HG02870 (cell line): ENCODE data around the gene ZNF454.

Experiments used
- ATAC-seq: cut with Tn5 transposase; IDR thresholded peaks from one replicate; pipeline ENCODE4 v1.9.1; 2021; ENCODE audit warnings: mild to moderate bottlenecking, moderate library complexity; ENCODE audit not compliant: unreplicated experiment

ZNF454 gene

DNA sequence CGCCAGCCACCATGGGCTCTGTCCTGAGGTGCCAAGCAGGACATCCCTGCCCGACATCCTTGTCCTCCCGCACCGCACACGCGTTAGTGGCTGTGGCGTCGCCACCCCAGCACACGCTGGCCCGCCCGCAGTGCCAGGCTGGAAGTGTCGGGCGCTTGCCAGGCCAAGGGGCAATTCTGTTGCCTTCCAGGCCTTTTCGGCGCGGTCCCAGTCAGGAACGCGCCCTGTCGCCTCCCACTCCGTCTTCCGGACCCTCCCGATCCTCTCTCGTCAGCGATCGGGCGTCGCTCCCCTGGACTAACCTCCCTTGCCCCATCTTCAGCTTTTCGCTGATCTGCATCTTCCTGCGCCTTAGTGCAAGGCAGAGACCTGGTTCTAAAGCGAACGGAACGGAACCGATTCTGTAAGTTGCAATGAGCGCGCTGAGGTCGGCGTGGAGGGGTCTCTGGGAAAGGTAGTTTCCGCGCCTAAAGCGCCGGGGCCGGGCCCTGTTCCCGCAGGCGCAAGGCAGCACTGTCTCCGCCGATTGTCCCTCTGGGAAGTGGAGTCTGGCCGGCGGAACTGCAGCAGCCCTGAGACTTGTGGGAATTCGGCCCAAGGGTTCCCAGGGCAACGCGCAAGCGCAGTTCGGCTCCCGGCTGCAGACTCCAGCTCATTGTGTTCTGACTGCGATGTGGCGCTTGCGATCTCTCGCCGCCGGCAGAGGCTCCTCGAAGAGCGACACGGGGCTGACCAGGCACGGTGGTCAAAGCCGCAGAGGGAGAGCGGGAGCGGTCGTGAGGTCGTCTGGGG is at the start of gene ZNF454:
TSS of gene ZNF454 (plus strand) at position 630 of the 792 bp plus-strand sequence. CDS start 1,594 bp downstream, outside the sequence.
- ATAC-seq = no peak

DNA sequence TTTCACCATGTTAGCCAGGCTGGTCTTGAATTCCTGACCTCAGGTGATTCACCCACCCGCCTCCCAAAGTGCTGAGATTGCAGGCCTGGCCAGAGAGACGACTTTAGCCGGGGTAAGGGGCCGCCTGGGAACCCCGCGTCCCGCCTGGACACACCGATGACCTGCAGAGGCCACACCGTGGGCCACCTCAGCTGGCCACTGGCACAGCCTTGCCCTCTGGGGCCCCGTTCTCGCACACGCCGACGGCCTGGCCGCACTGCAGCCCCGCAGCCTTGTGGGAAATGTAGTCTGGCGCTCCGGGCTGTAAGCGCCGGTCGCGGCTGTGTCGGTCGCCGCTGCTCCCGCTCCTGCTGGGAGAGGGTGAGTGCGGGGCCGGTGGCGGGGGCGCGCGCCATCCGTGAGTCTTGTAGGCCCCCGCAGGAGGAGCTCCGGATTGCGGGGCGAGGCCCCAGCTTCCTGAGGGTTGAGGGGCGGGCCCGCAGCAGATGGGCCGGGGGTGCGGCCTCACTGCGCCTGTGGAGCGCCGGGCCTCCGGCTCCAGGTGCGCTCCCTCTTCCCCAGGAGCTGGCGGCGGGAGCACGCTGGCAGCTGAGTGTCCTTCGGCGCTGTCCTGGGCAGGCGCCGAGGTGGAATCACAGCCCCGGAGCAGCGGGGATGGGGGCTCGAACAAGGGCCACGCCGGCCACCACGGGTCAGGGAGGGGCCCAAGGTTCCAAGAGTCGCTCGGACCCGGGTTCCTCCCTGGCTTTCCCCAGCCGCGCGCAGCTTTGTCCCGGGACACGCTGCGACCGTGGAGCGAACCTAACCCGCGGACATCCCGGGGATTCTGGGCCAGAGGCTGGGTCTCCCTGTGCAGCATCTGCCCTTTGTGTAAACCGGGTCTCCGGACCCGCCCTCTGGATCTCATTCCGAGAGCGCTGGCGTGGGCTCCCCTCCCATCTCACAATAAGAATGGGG is 45.1 kb upstream of the ZNF454 start, which contains the start of gene ZFP2:
TSS of gene ZFP2 (plus strand) at position 299 of the 957 bp plus-strand sequence. CDS start 35,401 bp downstream, outside the sequence.
- no peak for ATAC-seq

DNA sequence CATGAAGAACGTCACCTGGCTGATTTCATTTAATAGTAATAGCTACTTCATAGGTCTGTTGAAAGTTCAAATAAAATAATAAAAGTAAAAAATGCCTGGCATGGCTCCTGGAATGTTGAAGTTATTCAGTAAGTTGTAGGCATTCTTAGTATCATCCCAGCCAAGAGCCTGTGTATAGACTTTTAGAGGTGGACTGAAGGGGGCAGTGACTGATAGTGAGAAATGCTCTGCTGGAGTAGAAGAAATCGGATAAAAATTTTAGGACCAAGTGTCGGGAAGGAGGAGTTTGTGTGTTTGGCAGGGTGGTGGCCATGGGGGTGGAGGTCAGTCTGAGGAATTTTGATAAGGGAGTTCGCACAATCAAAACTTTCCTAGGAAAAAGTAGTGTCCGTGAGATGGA is 41.7 kb upstream of the ZNF454 start:
- no peak for ATAC-seq

DNA sequence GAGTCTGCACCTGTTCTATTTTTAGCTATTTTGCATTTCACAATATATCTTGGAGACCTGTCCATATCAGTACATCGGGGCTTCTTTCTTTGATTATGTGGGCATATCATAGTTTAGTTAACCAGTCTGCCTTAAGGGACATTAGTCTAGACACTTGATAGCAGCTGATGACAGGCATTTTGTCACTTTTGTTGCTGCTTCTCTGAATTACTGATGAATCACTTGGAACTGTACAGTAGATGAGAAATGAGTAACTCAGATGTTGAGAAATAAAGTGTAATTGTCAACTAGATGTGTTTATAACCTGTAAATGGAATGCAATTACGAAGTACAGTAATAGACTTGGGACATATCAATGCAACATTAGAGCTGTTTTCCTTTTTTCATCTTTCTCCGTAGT is 38.1 kb upstream of the ZNF454 start:
- ATAC-seq = no peak

DNA sequence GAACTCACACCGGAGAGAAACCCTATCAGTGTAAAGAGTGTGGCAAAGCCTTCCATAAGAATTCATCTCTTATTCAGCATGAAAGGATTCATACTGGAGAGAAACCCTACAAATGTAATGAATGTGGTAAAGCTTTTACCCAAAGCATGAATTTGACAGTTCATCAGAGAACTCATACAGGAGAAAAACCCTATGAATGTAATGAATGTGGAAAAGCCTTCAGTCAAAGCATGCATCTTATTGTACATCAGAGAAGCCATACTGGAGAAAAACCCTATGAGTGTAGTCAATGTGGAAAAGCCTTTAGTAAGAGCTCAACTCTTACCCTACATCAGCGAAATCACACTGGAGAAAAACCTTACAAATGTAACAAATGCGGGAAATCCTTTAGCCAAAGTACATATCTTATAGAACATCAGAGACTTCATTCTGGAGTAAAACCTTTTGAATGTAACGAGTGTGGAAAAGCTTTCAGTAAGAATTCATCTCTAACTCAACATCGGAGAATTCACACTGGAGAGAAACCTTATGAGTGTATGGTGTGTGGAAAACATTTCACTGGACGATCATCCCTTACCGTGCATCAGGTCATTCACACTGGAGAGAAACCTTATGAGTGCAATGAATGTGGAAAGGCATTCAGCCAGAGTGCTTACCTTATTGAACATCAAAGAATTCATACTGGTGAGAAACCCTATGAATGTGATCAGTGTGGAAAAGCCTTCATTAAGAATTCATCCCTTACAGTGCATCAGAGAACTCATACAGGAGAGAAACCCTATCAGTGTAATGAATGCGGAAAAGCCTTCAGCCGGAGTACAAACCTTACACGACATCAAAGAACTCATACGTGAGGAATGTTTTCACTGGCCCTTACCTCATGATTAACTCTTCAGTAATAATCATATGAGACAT is 8.9 kb upstream of the ZNF454 start:
- no peak for ATAC-seq

DNA sequence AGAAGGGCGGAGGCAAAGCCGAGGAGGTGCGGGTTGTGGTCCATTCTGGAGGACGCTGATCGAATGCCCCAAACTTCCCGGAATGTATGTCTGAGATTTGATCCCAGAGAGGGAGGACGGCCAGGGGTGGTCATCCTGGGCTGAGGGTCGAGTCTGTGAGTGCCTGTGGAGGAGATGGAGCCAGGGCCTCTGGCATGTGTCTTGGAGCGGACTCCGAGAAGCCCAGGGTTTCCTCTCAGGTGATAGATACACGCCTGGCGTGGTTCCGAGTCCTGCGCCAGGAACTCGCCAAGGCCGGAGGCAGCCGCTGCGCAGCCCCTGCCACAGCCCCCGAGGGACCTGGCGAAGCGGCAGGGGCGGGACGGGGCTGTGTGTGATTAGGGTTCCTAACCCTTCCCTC is 363 bp downstream of the ZNF454 start:
- ATAC-seq = no peak

DNA sequence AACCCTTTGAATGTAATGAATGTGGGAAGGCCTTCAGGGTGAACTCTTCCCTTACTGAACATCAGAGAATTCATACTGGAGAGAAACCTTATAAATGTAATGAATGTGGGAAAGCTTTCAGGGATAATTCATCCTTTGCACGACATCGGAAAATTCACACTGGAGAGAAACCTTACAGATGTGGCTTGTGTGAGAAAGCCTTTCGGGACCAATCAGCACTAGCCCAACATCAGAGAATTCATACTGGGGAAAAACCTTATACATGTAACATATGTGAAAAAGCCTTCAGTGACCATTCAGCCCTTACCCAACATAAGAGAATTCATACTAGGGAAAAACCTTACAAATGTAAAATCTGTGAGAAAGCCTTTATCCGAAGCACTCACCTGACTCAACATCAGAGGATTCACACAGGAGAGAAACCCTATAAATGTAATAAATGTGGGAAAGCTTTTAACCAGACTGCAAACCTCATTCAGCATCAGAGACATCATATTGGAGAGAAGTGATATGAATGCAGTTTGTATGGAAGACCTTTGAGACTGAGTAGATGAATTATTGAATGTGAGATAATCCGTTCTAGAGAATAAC is 24.6 kb downstream of the ZNF454 start:
- ATAC-seq = no peak

DNA sequence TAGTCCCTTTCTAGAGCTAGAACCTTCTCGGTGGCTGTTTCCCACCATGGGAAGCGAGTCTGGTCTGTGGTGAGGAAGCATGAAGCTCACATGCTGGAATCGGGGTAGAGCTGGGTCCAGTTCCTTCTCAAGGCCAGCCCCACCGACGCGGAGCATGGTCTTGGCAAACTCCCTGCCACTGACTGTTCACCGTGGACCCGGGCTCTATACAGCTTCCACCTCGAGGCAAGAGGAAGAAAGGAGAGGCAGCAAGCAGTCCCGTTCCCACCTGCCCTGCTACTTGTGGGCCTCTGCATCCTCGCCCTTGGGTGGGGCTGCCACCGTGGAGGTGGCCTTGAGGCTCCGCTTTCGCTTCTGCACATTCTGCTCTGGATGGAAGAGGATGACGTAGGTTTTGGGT is 40.4 kb downstream of the ZNF454 start:
- no peak for ATAC-seq

DNA sequence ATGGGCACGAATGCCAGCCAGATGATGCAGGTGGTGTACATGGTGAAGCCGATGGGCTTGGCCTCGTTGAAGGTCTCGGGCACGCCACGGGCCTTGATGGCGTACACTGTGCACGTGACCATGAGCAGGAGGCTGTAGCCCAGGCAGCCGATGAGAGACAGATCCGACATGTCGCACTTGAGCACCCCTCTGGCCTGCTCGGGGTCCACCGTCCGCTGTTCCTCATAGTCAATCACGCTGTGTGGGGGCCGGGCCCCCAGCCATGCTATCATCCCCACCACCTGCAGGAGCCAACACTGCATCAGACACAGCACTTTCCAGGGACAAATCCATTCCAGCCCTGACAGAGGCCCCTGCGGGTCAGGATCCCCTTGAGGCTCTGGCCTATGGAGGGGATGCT is 41.9 kb downstream of the ZNF454 start:
- ATAC-seq = no peak

DNA sequence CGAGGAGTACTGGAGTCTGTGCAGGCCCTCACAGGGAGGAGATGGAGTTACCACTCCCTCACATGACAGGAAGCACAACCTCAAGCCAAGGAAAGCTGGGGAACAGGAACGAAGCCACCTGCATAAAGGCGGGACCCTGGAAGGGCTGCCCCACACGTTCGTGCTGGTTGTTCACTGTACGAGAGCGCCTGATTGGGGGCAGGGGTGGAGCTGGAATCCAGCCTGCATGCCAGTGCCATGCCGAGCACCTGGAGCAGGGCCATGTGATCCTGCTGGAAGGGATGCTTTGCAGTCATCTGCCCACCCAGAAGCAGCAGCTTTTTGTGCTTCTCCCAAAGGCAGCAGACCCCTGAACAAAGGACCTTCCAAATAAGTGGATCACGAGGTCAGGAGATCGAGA is 42.7 kb downstream of the ZNF454 start:
- ATAC-seq = no peak

DNA sequence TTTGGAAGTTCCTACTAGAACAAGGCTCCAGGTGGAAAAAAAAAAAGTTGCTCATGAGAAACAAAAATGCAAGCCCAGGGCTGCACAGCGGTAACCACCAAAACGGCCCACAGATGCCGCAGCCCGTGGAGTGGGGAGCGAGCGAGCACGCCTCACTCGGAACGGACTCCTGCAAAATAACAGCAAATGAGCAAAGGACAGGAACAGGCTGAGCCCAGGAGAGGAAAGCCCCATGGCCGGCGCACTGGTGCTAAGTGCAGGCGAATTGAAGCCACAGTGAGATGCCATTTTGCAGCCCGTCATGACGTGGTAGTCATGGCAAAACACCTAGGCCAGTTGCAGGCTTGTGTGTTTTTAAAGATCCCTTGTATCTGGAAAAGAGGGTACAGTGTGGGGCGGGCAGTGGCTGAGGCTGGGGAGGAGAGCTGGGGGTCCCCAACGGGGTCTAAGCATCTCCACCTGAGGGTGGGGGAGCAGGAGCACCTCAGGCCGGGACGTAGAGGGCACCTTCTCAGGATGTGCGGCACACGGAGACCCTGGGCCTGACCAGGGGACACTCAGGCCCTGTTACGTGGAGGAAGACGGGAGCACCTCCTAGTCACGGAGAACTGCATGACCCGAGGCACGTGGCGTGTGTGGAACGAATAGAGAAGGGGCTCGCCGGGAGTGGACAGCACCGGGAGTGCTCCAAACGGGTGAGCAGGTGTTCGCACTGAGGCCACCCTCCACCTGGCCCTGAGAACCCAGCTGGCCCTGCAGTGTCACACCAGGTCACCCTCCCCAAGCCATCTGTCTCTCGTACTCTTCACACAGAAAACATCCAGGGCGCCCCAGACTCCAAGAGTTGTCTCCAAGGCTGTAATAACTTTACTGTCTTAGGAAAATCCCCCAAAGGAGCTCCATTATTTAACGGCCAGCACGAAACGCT is 43.4 kb downstream of the ZNF454 start:
- no peak for ATAC-seq

DNA sequence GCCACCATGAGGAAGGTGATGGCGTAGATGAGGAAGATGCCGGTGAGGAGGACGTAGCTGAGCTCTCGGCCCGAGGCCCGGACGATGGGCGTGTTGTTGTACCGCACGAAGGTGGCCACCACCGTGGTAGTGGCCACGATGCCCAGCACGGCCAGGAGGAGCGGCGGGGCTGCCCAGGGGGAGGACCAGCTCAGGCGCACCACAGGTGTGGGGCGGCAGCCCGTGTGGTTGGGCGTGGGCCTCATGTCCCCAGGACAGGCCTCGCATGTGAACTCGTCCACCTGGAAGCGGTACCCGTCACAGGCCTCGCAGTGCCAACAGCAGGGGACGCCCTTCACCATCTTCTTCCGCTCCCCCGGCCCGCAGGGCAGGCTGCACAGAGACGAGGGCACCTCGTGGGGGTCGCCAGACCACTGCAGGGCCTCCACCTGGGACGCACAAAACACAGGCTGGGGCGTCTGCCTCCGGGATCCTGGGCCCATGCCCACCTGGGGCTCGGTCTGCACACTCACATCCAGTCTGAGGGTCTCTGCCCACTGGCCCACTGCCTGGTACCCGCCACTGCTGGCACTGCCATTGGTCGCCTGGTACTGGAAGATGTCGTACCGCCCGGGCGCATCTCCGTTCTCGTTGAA is 45.4 kb downstream of the ZNF454 start:
- ATAC-seq = no peak

DNA sequence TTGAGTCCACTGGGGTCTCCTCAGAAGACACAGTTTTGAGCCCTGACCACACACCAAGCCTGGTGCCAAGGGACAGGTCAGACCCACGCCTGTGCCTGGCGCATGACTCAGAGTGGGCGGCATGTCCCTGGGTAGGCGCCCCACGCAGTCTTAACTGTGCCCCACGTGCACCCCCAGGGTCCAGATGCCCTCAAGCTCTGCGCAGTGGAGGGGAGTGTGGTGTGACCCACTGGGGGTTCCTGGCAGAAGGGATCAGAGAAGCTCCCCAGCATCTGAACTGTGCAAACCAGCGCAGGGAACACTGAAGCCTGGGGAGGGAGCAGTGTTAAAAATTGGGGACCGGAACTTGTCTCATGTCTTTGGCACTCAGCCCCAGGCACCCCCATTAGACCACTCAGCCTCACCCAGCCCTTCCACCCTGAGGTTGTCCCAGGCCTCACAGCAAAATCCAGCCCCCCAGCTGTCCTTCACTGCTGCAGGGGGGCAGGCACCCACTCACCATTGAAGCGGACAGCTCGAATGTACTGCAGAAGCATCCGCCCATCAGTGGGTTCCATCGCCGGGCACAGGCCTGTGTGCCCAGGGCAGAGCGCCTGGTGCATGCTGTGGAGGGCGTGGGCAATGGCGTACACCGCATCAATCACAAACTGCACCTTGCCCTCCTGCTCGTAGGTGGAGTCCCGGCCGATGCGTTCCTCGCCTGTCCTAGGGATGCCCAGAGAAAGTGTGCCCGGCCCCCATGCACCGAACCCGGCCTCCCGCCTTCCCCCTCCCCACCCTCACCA is 47.6 kb downstream of the ZNF454 start:
- ATAC-seq = no peak

DNA sequence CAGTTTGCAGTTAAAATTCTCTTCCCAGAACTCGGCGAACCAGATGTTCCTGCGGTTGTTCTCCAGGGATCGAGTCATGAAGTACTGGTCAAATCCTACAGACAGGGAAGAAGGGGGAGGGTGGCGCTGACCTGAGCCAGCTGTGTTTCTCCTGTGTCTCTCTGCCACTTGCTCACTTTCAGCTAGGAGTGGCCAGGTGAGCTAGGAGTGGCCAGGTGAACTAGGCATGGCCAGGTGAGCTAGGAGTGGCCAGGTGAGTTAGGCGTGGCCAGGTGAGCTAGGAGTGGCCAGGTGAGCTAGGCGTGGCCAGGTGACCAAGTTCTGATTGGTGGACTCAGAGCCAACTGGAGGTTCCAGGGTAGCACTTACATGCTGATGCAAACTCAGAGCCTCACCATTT is 48.3 kb downstream of the ZNF454 start:
- no peak for ATAC-seq

DNA sequence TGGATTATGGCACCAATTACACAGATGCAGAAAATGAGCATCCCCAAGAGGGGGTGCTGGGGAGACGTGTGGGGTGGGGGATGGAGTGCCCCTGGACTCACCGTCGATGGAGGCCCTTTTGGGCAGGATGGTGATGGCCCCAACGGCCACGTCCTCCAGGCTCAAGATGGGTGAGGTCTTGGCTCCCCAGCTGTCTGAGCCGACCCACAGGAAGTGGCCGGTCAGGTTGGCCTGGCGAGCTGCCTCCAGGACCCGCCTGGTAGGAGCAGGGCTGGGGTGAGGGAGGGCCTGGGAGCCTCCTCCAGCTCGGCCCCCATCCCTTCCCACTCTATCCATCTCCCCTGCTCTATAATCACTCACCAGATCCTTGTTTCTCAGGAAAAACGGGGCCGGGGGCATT is 49.5 kb downstream of the ZNF454 start:
- no peak for ATAC-seq

DNA sequence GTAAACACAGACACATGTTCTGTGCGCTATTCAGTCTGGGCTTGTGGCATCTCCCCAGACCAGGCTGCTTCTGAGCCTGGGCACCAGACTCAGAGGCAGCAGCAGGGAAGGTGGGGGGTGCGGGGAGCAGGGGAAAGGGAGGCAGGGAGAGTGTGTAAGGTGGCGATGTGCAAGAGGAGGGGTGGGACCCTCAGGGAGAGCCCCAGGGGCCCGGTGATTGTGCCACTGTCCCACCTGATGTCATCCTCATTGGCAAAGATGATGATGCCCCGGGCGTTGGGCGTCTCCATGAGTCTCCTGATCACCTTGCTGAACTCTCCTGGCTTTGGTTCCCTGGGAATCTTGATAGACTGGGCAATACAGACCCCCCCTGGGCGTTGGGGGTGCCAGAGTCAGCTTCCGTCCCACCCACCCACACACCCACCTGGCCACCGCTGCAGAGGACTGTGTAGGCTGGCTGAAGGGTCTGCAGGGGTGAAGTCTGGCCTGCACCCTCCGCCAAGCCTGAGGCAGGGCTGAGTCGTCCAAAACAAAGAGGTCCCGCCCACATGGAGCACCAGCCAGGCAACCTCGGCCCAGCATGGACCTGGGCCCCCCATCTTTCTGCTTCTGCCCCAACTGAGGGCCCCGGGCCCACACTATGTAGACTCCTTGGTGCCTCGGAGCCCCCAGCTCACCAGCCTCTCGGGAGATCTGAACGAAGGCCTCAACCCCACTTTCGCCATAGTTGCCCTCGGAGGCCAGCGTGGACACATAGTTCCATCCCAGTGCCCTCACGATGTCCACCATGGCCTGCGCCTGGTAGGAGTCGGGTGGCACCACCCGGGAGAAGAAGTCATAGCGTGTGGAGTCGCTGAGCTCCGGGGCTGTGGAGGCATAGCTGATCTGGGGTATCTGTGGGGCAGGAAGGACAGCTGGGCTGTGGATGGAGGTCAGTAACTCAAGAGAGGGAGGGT is 50.5 kb downstream of the ZNF454 start:
- no peak for ATAC-seq
